GM19023 (cell line): ENCODE results near the gene CIP2A.

Experiments
- ATAC-seq: cut with Tn5 transposase; IDR thresholded peaks from one replicate; pipeline ENCODE4 v1.9.1; 2021; ENCODE audit warnings: mild to moderate bottlenecking, moderate library complexity; ENCODE audit not compliant: unreplicated experiment

CIP2A gene

DNA sequence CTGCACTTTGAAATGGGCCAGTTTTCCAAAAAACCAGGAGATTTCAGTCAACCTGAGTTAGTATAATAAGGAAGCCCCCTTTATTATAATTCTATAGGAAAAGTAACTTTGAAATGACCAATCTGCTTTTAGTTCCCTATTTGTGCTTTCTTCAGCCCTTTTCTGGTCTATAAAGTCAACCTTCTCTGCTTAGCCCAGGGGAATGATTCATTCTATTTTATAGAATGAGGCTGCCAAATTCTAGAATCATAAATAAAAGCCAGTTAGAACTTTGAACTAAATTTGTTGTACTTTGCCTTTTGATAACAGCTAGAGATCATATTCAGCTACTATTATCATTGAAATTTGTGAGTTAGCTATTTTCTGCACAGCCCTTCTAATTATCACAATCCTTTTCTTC, 24.7 kb downstream of the CIP2A start:
- ATAC-seq: no peak

DNA sequence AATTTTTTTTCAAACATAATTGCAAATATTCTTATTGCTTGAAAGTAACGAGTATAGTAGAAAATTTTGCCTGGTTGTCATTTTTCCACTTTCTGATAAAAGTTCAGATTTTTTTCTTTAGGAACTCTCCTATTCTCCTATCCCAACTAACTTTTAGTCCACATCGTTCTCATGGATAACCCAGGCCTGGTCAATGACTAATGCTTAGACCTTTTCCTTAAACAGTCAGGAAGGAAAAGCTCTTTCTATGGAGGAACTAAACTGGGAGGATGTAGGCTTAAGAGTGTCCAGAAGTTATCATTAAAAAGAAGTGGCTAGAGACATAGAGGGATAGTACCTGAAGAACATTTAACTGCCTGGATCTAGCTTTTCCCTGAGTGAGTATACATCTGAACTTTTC, 26.7 kb downstream of the CIP2A start:
- ATAC-seq: no peak

GRCh38 chr3:108555966-108556581, 33.2 kb downstream of the CIP2A start:
- ATAC-seq: no peak

DNA sequence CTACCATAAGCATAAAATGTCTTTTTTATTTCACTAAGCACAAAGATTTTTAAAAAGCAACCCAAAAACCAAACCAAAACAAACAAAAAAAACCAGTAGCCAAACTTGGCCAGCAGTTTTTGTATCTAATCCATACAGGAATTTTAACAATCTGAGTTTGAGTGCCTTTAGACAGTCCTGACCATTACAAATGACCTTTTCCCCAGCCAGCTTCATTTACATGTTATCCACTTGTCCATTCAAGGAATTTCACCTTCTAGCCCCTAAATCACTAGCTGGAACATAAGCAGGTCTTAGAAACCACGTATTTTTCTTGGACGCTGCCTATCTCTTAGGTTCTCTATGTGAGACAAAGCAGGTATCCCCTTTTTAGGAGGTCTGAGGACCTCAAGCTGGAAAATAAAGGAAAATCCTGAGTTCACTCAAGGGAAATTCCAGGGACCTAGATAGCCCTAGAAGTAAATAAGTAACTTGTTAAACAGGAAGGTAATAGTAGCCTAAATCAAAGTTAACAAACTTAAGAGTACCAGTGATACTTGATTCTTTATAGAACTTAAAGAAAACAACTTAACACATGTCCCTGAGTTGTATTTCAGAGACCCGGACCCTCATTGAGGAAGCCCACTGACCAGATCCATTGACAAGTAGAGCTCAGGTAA, 34.2 kb downstream of the CIP2A start:
- no peak for ATAC-seq

DNA sequence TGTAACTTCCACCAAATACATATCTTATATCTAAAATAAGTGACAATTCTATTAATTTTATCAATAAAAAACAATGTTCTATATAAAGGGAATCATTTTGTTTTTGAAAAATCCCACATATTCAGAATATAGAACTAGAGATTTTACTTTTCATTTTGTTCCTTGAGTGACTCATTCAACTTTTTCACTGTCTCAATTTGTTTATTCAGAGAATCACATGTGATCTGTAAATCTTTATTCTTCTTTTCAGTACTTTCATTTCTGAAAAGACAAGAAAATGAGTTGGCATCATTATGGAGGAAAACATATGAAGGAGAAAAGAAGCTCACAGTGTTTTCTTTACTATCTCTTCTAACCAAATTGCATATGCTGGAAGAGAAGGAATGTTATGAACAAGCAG, 35.0 kb downstream of the CIP2A start:
- no peak for ATAC-seq

- peak; percentile 47 for ATAC-seq
Observed at GRCh38 chr3:108552267-108553159, 36.7 kb downstream of the CIP2A start.

- ATAC-seq: no peak
Observed at GRCh38 chr3:108548886-108549285, 40.4 kb downstream of the CIP2A start.

DNA sequence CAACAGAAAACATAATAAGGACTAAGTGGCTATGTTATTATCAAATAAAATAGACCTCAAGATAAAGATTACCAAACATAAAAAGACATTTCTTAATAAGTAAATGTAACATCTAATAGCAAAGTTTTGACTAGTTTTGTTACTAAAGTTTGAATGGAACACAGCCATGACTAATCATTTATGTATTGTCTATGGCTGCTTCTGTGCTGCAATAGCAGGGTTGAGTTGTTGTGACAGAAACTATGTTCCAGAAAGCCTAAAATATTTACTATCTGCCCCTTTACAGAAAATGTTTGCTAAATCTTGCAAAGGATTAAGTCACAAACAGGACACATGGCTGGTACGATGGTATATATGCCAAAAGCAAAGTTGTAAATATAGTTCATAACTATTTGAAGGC, 40.9 kb downstream of the CIP2A start:
- ATAC-seq: no peak

- peak; percentile 52 for ATAC-seq
Observed at GRCh38 chr3:108546692-108547091, 42.5 kb downstream of the CIP2A start.

GRCh38 chr3:108546247-108546646, 43.0 kb downstream of the CIP2A start:
- ATAC-seq: no peak

GRCh38 chr3:108538083-108538482, 51.2 kb downstream of the CIP2A start:
- ATAC-seq: no peak

GRCh38 chr3:108528459-108529252, 60.6 kb downstream of the CIP2A start:
- ATAC-seq: peak; percentile 84

- no peak for ATAC-seq
Observed at GRCh38 chr3:108527817-108528216, 61.4 kb downstream of the CIP2A start.

- ATAC-seq: no peak
Observed at GRCh38 chr3:108527109-108527508, 62.1 kb downstream of the CIP2A start.

GRCh38 chr3:108525971-108526370, 63.3 kb downstream of the CIP2A start:
- no peak for ATAC-seq

- no peak for ATAC-seq
Observed at GRCh38 chr3:108525256-108525655, 64.0 kb downstream of the CIP2A start.

GRCh38 chr3:108524537-108524936, 64.7 kb downstream of the CIP2A start:
- ATAC-seq: no peak

- ATAC-seq: no peak
Observed at GRCh38 chr3:108518895-108519294, 70.3 kb downstream of the CIP2A start.

GRCh38 chr3:108516881-108517280, 72.4 kb downstream of the CIP2A start:
- ATAC-seq: no peak

DNA sequence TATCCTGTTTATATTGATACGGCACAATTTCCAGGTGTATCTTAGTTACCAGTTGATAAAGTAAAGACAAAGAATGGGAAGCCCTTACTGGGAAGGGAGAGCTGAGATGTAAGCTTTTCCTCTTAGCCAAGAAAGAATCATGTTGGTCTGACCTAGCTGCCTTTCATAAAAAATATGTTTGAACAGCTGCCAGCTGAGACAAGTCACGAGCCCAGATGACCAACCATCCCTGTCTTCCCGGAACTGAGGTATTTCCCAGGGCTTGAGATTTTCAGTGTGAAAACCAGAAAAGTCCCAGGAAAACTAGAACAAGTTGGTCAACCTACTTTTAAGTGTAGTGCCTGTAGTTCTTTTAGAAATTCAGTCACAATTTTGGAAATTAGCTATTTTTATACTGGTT, 75.3 kb downstream of the CIP2A start:
- no peak for ATAC-seq

- ATAC-seq: no peak
Observed at GRCh38 chr3:108512671-108513070, 76.6 kb downstream of the CIP2A start.
